GM21528 (cell line): Measurements from ENCODE around the gene GRM4.
A peak's percentile ranks its signal among the peaks of the same experiment; 100 is the strongest.
"Not testable (repeated sequence)": the region's sequence is repeated elsewhere in the genome, so short reads cannot be mapped to it uniquely, and the experiment has no call there.

Experiments used
- ATAC-seq: cut with Tn5 transposase; IDR thresholded peaks from one replicate; pipeline ENCODE4 v1.9.1; 2021; ENCODE audit warnings: mild to moderate bottlenecking, moderate library complexity; ENCODE audit not compliant: unreplicated experiment, low FRiP score

GRM4 gene

GRCh38 chr6:34146021-34146782 lies at the start of gene GRM4:
TSS of gene GRM4 (minus strand) at chr6:34146087. CDS start at chr6:34133496, 12,591 bp downstream.
- no peak for ATAC-seq

- ATAC-seq = no peak
Observed at GRCh38 chr6:34194772-34195171, 48.9 kb upstream of the GRM4 start.

DNA sequence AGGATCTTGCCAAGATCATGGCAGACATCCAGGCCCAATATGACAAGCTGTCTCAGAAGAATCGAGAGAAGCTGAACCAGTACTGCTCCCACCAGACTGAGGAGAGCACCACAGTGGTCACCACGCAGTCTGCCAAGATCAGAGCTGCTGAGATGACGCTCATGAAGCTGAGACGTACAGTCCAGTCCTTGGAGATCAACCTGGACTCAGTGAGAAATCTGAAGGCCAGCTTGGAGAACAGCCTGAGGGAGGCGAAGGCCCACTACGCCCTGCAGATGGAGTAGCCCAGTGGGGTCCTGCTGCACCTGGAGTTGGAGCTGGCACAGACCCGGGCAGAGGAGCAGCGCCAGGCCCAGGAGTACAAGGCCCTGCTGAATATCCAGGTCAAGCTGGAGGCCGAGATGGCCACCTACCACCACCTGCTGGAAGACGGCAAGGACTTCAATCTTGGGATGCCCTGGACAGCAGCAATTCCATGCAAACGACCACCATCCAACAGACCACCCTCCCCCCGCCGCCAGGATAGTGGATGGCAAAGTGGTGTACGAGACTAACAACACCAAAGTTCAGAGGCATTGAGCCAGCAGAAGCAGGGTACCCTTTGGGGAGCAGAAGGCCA lies 44.7 kb upstream of the GRM4 start:
- ATAC-seq = no peak

DNA sequence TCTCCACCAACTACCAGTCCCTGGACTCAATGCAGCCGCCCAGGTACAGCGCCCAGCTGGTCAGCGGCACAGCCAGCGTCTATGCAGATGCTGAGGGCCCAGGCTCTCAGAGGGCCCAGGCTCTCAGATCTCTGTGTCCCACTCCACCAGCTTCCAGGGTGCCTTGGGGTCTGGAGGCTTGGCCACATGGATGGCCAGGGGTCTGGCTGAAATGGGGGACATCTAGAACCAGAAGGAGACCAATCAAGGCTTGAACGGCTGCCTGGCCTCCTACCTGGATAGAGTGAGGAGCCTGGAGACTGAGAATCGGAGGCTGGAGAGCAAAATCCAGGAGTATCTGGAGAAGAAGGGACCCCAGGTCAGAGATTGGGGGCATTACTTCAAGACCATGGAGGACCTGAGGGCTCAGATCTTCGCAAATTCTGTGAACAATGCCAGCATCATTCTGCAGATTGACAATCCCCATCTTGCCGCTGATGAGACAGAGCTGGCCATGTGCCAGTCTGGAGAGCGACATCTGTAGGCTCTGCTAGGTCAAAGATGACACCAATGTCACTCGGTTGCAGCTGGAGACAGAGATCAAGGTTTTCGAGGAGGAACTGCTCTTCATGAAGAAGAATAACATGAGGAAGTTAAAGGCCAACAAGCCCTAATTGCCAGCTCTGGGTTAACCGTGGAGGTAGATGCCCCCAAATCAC lies 44.1 kb upstream of the GRM4 start:
- ATAC-seq = no peak

GRCh38 chr6:34184726-34185125 lies 38.8 kb upstream of the GRM4 start:
- not testable (repeated sequence) for ATAC-seq

DNA sequence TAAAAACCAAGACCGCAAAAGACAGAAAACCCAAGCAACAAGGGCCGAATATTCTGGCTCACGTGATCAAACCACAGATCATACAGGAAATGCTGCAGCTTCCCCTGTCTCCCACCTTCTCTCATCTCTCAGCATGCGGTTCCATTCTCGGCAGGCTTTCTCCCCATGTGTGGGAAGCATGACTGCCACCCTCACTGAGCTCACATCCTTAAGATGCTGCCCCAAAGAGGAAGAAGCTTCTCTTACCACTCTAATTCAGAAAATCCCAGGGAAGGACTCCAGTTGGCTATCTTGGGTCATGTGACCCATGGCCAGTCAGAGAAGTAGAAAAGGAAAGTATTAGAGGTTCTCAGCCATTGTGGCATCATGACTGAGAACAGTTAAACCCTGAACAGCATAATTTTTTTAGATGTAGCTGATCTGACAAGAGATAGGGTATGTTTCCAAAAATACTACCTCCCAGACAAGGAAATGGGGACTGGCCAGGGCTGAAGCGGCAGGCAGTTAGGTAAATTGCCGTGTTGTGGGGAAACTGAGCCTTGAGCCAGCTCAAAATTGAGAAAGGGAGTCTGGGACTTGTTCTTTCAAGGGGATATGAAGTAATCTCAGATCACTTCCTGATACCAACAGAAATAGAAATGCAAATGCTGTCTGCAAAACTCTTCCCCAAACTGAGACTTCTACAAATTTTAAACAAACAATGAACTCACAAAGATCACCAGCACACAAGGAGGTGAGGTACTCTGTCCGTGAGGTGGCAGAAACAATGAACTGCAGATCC lies 37.1 kb upstream of the GRM4 start:
- peak; percentile 50 for ATAC-seq

GRCh38 chr6:34181908-34182307 lies 36.0 kb upstream of the GRM4 start:
- ATAC-seq = no peak

GRCh38 chr6:34179106-34179720 lies 33.3 kb upstream of the GRM4 start:
- no peak for ATAC-seq

- ATAC-seq = no peak
Observed at GRCh38 chr6:34178357-34179105, 32.6 kb upstream of the GRM4 start.

GRCh38 chr6:34177181-34177591 lies 31.3 kb upstream of the GRM4 start:
- no peak for ATAC-seq

DNA sequence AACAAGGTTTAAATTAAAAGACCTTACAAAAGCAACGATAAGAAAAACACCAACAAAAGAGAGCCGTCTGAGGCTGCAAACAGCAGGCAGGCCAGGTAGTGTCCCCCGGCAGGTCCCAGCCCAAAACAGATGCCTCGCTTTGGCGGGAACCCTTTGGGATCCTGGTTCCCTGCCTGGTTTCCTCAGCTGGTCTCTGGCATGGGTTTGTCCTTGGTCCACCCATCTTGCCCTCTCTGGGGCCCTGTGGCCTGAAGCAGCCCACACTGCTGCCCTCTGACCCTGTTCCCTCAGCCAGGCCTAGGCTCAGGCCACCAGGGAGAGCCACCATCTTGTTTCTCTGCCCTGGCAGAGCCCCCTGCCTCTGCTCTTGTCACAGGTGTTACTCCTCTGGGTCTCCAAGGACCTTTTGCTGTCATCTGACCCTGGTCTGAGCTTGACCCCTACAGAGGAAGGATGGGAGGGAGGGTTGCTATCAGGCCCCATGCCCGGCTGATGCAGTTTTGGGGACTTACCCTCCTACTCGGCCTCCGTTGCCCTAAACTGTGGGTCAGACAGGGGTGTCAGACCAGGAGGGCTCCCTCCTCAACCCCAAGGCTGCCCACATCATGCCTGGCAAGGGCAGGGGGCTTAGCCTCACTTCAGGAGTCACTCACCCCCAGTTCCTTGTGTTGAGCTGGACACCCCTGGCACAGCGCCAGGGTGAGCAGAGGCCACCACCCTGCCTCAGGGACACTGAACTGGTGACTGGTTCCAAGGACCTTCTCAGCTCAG lies 30.6 kb upstream of the GRM4 start:
- ATAC-seq = no peak

DNA sequence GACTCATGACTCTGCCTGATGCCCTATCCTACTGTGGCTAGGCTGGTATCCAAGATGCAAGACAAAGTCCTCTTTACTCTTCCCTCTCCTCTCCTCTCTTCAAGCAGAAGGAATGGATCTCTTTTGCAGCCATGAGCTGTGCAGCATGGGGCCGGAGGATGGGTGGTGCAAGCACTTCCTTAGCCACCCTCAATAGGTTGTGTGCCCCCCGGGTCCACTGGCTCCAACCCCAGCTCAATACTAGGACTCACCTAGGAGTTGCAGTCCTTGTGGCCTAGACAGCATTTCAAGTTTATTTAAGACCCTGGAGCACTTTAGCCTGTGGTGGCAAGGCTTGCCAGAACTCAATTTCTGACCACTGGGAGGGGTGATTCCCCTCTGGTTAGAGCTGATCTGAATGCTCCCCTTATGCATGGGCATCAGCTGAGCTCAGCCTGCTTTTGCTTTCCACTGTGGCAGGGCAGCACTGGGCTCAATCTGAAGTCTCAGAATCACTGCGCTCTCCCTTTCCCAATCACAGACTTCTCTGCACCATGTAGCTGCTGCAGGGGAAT lies 29.0 kb upstream of the GRM4 start:
- ATAC-seq = no peak

DNA sequence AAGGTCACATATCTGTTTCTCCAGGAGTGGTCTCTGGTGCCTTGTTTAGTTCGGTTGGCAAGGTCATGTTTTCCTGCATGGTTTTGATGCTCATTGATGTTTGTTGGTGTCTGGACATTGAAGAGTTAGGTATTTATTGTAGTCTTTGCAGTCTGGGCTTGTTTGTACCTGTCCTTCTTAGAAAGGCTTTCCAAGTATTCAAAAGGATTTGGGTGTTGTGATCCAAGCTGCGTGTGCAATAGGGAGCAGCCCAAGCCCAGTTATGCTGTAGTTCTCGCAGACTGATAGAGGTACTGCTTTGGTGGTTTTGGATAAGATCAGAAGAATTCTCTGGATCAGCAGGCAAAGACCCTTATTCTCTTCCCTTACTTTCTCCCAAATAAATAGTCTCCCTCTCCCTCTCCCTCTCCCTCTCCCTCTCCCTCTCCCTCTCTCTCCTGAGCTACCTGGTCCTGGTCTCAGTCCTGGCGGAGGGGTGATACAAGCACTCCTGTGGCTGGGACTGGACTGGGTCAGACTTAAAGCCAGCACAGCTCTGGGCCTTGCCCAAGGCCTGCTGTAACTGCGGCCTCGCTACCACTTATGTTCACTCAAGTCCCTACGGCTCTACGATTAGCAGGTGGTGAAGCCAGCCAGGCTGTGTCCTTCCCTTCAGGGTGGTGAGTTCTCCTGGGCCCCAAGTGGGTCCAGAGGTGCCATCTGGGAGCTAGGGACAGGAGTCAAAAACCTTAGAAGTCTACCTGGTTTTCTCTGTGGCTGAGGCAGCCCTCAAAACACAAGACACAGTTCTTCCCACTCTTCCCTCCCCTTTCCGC lies 27.3 kb upstream of the GRM4 start:
- no peak for ATAC-seq

DNA sequence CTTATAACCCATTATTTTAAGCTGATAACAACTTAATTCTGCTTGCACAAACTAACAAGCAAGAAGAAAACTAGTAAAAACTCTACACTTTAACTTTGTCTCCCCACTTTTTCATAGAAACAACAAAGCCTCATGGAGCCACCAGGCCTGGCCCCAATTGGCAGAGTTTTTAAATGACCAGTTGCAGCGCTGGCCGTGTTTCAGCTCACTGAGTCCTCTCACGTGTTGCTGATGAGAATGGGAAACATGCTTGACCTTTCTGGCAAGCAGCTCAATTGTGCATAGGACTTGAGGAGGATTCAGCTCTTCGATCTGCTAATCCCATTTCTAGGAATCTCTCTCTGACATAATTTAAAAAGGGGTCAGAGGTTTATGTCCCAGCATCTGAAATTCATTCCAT lies 24.5 kb upstream of the GRM4 start:
- no peak for ATAC-seq

DNA sequence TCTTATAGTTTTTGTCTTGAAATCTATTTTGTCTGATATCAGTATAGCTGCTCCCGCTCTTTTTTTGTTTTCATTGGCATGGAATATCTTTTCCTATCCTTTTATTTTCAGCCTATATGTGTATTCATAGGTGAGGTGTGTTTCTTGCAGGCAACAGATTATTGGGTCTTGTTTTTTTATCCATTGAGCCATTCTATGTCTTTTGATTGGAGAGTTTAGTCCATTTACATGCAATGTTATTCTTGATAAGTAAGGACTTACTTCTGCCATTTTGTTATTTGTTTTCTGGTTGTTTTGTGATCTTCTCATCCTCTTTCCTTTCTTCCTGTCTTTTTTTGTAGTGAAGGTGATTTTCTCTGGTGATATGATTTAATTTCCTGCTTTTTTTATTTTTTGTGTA lies 24.0 kb upstream of the GRM4 start:
- no peak for ATAC-seq

DNA sequence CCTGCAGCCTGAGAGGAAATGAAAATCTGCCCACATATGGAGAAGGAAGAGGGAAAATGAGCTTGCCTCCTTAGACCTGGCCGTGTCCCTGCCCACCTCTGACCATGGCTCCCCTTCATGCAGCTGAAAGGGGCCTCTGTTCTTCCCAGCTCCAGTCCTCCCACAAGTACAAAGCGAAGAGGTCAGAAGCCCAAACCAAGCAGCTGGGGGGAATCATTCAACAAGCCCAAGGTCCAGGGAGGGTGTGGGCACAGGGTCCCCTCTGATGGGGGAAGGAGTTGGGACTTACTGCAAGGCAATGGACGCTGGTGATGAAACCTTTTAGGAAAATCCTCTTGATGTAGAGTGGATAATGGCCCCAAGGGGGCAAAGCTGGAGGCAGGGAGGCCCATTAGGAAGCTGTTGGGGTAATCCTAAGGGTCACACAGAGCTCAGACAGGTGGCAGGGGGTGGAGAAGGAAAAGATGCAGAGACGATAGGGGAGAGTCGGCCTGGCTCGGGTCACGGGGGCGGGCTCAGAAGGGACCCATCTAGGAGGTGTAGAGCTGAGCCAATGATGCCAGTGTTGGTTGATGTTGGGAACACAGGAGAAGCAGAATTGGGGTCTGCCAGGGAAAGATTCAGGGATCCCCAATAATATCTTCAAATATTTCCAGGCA lies 16.1 kb upstream of the GRM4 start:
- ATAC-seq = no peak

DNA sequence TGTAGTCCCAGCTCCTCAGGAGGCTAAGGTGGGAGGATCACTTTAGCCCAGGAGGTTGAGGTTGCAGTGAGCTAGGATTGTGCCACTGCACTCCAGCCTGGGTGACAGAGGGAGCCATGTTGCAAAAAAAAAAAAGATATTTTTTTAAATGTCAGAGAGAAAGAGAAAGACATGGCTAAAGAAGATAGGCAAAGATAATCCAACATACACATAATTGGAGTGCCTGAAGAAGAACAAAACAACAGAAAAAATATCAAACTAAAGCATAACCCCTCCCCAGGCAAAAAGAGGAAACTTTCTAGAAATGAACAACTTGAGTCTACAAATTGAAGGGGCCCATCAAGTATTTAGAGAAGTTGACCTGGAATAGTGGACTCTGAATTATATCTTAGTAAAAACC lies 14.0 kb upstream of the GRM4 start:
- no peak for ATAC-seq
